Activated CD8-positive, alpha-beta T cell treated with anti-CD3 and anti-CD28 coated beads, Interleukin-2, amount 10 ng/mL, durations not matched to agents 7 days and 5 days (primary cell): ENCODE measurements around the gene ANGEL1. TPM values are rescaled to one million over a fixed set of nuclear protein-coding genes. Genes with fewer than 3 reads are reported as not detected.

Experiments
- ATAC-seq: fragments of 150-1000 bp; cut with Tn5 transposase; one replicate; pipeline ENCODE4 v1.10.0; 2021; ENCODE audit warnings: moderate library complexity
- CTCF ChIA-PET: fragments of 350-600 bp; sonication (Branson Sonifier 250); formaldehyde crosslinking; loops from one replicate; lab custom pipeline; 2021; ENCODE audit warnings: antibody characterized with exemption; lab: Charles Lee
- POLR2A ChIA-PET: fragments of 350-600 bp; sonication (Branson Sonifier 250); formaldehyde crosslinking; loops from one replicate; lab custom pipeline; 2021; ENCODE audit warnings: antibody characterized with exemption; lab: Charles Lee
- DNase-seq: peaks from one replicate; pipeline ENCODE4 v3.0.0-alpha.2; 2020
- H3K27ac Mint-ChIP-seq: one replicate; pipeline ENCODE4 v1.8.0; 2021; ENCODE audit warnings: mild to moderate bottlenecking, mixed read lengths
- H3K27me3 Mint-ChIP-seq: one replicate; pipeline ENCODE4 v1.8.0; 2021; ENCODE audit warnings: low read depth, mixed read lengths
- H3K36me3 Mint-ChIP-seq: one replicate; pipeline ENCODE4 v1.8.0; 2021; ENCODE audit warnings: low read depth, mixed read lengths
- H3K4me1 Mint-ChIP-seq: one replicate; pipeline ENCODE4 v1.8.0; 2021; ENCODE audit warnings: low read depth, mixed read lengths
- H3K4me3 Mint-ChIP-seq: one replicate; pipeline ENCODE4 v1.8.0; 2021; ENCODE audit warnings: mild to moderate bottlenecking, mixed read lengths
- H3K9me3 Mint-ChIP-seq: one replicate; pipeline ENCODE4 v1.8.0; 2022; ENCODE audit warnings: mixed read lengths; ENCODE audit not compliant: insufficient read depth
- total RNA-seq, 2 experiments: library from RNA; stranded (reverse); gene quantifications; one replicate each; pipeline ENCODE4 v1.2.3, GENCODE V29; 2021

ANGEL1 gene
- total RNA-seq, 2 experiments from 2014 or later: 11.5 to 13.7 TPM

DNA sequence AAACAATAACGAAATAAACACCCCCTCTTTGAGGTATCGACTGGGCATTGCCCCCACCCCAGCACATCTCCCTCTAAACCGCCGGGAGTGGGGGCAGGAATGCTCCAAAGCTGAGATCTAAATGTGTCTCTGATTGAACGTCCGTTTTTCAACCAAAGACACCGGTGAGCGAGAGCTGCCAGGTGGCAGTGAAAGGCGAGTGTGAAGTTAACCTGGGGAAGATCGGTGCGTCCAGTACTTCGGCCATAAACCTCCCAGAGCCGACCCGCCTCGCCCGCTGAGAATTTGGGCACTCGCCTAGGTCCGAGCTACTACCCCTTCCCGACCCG is 625 bp downstream of the ANGEL1 start:
- POLR2A ChIA-PET: interaction anchor here (0.6 to 1.6 kb wide), 9 partner anchors 9 to 509 kb away, joined by 3 to 5 read pairs (median 3); partner anchors contain the start of genes GSTZ1, POMT2 and VASH1
- Mint-ChIP-seq H3K4me1 (peaks cover 21% of the 10 kb centered on the region), H3K36me3 (peaks cover 6% of the 10 kb centered on the region), H3K27me3 (no peaks in the 10 kb centered on the region), H3K27ac (peak overlapping the region; percentile 85), H3K4me3 (peak overlapping the region; percentile 90), H3K9me3 (no peaks in the 10 kb centered on the region)
- CTCF ChIA-PET: interaction anchor here (1.1 to 4.4 kb wide), 9 partner anchors 10 to 283 kb away, joined by 3 to 70 read pairs (median 10); no protein-coding TSS in a partner anchor
- DNase-seq (no peak), ATAC-seq (peak; percentile 2)

DNA sequence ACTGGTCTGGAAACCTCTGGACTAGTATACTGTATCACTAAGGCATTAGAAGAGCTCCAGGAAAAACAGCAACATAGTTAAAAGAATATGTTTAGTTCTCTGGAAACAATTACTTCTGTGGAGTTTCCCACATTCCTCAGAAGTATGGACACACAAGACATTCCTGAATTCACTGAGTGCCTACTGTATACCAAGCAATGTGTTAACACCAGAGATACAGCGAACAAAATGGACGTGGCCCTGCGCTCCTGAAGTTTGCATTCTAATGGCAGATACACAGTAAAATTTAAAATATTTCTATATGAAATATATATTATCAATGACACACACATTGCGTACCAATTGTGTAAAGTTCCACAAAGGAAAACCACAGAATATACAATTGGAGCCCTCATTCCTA is 1.1 kb downstream of the ANGEL1 start:
- DNase-seq (no peak), ATAC-seq (no peak)
- H3K27ac Mint-ChIP-seq: peak overlapping the region; percentile 4
- no peaks in the 10 kb centered on the region for H3K27me3 Mint-ChIP-seq
- POLR2A ChIA-PET: interaction anchor here (0.6 to 1.6 kb wide), 4 partner anchors 8 to 286 kb away, joined by 3 read pairs; no protein-coding TSS in a partner anchor
- CTCF ChIA-PET: interaction anchor here (0.6 to 4.4 kb wide), 23 partner anchors 9 to 458 kb away, joined by 3 to 70 read pairs (median 4); no protein-coding TSS in a partner anchor
- peaks cover 7% of the 10 kb centered on the region for H3K36me3 Mint-ChIP-seq
- peaks cover 21% of the 10 kb centered on the region for H3K4me1 Mint-ChIP-seq
- H3K9me3 Mint-ChIP-seq: no peaks in the 10 kb centered on the region
- H3K4me3 Mint-ChIP-seq: peak overlapping the region; percentile 90

DNA sequence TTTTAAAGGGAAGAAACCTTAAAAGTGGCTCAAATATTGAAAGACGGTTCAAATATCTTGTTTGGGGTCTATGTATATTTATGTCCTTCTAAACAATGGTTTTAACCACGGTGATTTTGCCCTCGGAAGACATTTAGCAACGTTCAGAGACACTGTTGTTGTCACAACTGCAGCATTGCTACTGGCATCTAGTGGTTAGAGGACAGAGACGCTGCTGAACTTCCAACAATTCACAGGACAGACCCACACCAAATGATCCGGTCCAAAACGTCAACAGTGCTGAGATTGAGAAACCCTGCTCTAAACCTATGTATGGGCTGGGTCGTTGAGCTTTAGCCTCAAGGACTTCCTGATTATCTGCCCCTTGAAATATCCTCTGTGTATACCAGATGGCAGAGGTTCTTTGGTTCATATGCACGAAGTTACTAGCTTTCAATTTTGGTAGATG is 1.7 kb downstream of the ANGEL1 start:
- CTCF ChIA-PET: interaction anchor here (0.6 to 4.4 kb wide), 23 partner anchors 9 to 457 kb away, joined by 3 to 70 read pairs (median 4); no protein-coding TSS in a partner anchor
- peak overlapping the region; percentile 90 for H3K4me3 Mint-ChIP-seq

DNA sequence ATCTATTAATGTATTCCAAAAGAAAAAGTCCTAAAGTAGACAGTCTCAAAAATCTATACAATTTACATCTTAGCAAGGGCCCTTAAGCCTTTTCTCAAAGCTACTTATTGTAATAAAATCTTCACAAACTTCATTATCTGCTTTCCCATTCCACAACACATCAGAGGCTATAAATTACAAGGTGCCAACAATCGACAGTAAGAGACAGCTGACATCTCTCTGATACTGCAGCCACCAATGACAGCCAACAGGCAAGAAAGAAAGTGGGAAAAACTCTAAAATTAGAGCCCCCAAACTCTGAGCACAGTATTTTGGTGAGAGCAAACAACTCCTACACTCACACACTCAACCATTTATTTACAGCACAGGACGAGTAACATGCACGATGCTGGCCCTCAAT is 2.2 kb downstream of the ANGEL1 start:
- ATAC-seq (no peak), DNase-seq (no peak)
- Mint-ChIP-seq H3K36me3 (peaks cover 7% of the 10 kb centered on the region), H3K9me3 (no peaks in the 10 kb centered on the region), H3K4me3 (peak overlapping the region; percentile 90), H3K27ac (peak overlapping the region; percentile 4), H3K4me1 (peaks cover 21% of the 10 kb centered on the region), H3K27me3 (no peaks in the 10 kb centered on the region)
- POLR2A ChIA-PET: no interaction called here
- CTCF ChIA-PET: interaction anchor here (0.8 to 4.4 kb wide), 17 partner anchors 8 to 285 kb away, joined by 3 to 70 read pairs (median 6); no protein-coding TSS in a partner anchor

More for the DNA sequence above, 1.7 kb downstream of the ANGEL1 start:
- ATAC-seq (peak; percentile 22), DNase-seq (peak; percentile 49)
- POLR2A ChIA-PET: interaction anchor here (1.6 kb wide), 1 partner anchor 286 kb away, joined by 3 read pairs; no protein-coding TSS in a partner anchor
- Mint-ChIP-seq H3K27me3 (no peaks in the 10 kb centered on the region), H3K36me3 (peaks cover 7% of the 10 kb centered on the region), H3K9me3 (no peaks in the 10 kb centered on the region), H3K4me1 (peaks cover 21% of the 10 kb centered on the region), H3K27ac (peak overlapping the region; percentile 4)

DNA sequence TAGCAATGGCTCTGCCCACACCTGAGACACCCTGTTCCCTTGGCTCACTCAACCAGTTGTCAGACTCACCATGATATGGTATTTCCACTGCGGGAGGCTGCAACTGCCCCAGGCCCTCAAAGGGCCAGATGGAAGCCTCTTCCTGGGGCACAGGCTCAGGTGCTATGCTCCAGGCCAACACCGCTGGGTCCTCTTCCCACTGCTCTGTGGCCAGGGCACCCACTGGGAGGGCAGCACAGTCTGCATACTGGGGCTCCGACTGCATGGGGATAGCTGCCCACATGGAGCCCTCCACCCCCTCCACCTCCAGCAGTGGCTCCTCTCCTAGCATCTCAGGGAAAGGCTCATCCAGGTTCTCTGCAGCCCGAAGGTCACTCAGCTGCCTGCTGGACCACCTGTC is 3.7 kb downstream of the ANGEL1 start:
- ATAC-seq (no peak), DNase-seq (no peak)
- ChIA-PET CTCF (interaction anchor here (4.4 kb wide), 1 partner anchor 99 kb away, joined by 70 read pairs; no protein-coding TSS in a partner anchor), POLR2A (no interaction called here)
- Mint-ChIP-seq H3K36me3 (peaks cover 14% of the 10 kb centered on the region), H3K4me3 (no peak overlapping the region), H3K27ac (no peak overlapping the region), H3K4me1 (peaks cover 21% of the 10 kb centered on the region), H3K9me3 (no peaks in the 10 kb centered on the region), H3K27me3 (no peaks in the 10 kb centered on the region)

DNA sequence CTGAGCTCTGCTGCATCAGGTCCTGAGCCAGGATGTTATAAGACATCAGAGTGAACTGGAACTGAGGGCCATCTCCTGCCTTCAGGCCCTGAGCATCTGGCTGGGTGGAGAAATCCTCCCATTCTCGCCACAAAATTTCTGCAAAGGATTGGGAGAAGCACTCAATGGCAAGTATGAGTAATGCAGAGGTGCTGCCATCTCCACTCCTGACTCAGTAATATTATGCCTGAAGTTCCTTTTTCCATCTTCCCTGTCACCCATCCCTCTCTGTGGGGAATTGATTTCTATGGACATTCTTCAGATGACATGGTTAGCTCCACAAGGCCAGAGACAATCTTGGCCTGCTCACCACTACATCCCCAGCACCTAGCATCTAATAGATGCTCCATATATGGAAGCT is 4.7 kb downstream of the ANGEL1 start:
- Mint-ChIP-seq H3K4me3 (no peak overlapping the region), H3K27ac (no peak overlapping the region), H3K36me3 (peaks cover 23% of the 10 kb centered on the region), H3K9me3 (no peaks in the 10 kb centered on the region), H3K4me1 (peaks cover 18% of the 10 kb centered on the region), H3K27me3 (no peaks in the 10 kb centered on the region)
- no peak for ATAC-seq
- ChIA-PET CTCF (interaction anchor here (0.9 to 1.4 kb wide), 3 partner anchors 21 to 98 kb away, joined by 3 to 5 read pairs (median 4); no protein-coding TSS in a partner anchor), POLR2A (interaction anchor here (0.6 kb wide), 1 partner anchor 29 kb away, joined by 3 read pairs; no protein-coding TSS in a partner anchor)
- DNase-seq: no peak

DNA sequence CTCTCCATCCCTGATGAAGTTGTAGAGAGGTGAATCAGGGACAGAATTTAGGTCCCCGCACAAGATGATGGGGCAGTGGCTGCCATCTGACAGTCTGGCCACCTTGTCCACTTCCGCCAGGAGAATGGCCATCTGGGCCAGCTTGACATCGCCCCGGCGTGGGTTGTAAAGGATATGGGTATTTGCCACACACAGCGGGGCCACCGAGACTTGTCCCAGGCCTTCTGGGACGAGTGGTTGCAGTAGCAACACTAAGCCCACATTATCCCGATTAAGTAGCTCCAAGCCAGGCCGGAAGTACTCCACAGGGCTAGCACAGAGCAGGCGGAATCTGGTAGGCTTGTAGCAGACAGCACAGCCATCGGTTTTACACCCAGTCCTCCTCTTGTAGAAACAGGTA is 6.2 kb downstream of the ANGEL1 start:
- ATAC-seq (no peak), DNase-seq (no peak)
- Mint-ChIP-seq H3K4me1 (peaks cover 11% of the 10 kb centered on the region), H3K27ac (no peak overlapping the region), H3K27me3 (no peaks in the 10 kb centered on the region), H3K9me3 (no peaks in the 10 kb centered on the region), H3K36me3 (peaks cover 31% of the 10 kb centered on the region), H3K4me3 (no peak overlapping the region)
- ChIA-PET POLR2A (interaction anchor here (0.6 kb wide), 1 partner anchor 1210 kb away, joined by 3 read pairs; no protein-coding TSS in a partner anchor), CTCF (interaction anchor here (0.8 to 1.9 kb wide), 5 partner anchors 19 to 96 kb away, joined by 3 to 6 read pairs (median 3); no protein-coding TSS in a partner anchor)

DNA sequence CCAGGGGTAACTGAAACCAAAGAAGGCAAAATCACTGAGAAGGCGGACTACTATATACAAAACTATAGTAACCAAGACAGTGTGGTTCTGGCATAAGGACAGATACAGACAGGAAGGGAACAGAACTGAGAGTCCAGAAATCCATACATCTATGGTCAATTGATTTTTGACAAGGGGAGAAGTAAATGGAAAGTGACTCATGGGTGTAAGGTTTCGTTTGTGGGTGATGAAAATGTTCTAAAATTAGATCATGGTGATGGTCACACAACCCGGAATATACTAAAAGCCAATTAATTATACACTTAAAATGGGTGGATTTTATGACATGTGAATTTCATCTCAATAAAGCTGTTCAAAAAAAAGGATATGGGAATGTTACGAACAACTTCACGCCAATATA is 18.7 kb downstream of the ANGEL1 start:
- Mint-ChIP-seq H3K36me3 (peaks cover 26% of the 10 kb centered on the region), H3K27me3 (no peaks in the 10 kb centered on the region), H3K4me3 (no peak overlapping the region), H3K4me1 (no peaks in the 10 kb centered on the region), H3K9me3 (no peaks in the 10 kb centered on the region), H3K27ac (no peak overlapping the region)
- CTCF ChIA-PET: no interaction called here
- DNase-seq (no peak), ATAC-seq (no peak)
- POLR2A ChIA-PET: interaction anchor here (1.2 kb wide), 1 partner anchor 12 kb away, joined by 3 read pairs; no protein-coding TSS in a partner anchor

DNA sequence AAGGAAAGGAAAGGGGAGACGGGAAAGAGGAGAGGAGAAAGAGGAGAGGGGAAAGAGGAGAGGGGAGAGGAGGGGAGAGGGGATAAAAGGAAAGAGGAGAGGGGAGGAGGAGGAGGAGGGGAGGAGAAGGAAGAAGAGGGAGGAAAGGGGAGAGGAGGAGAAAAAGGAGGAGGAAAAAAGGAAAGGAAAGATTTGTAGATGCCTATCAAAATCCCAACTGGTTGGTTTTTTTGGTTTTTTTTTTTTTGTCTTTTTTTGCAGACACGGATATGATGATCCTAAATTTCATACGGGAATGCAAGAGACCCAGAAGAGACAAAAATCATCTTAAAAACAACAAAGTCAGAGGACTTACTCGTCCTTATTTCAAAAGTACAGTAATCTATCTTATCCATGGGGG is 19.4 kb downstream of the ANGEL1 start:
- no peaks in the 10 kb centered on the region for H3K4me1 Mint-ChIP-seq
- no peak for DNase-seq
- ChIA-PET CTCF (no interaction called here), POLR2A (no interaction called here)
- ATAC-seq: no peak
- no peak overlapping the region for H3K27ac Mint-ChIP-seq
- peaks cover 29% of the 10 kb centered on the region for H3K36me3 Mint-ChIP-seq
- H3K4me3 Mint-ChIP-seq: no peak overlapping the region
- H3K27me3 Mint-ChIP-seq: no peaks in the 10 kb centered on the region
- H3K9me3 Mint-ChIP-seq: no peaks in the 10 kb centered on the region

DNA sequence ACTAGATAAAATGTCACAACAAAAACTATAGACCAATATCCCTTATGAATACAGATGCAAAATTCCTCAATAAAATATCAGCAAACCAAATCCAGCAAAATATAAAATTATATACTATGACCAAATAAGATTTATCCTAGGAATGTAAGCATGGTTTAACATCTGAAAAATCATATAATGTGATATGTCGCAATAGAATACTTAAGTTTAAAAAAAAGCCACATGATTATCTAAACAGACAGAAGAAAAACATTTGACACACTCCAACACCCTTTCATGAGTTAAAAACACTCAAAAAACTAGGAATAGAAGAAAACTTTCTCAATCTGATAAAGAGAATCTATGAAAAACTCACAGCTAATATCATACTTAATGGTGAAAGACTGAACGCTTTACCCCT is 20.3 kb downstream of the ANGEL1 start:
- ATAC-seq (no peak), DNase-seq (no peak)
- H3K27me3 Mint-ChIP-seq: no peaks in the 10 kb centered on the region
- no peaks in the 10 kb centered on the region for H3K9me3 Mint-ChIP-seq
- ChIA-PET CTCF (no interaction called here), POLR2A (no interaction called here)
- no peak overlapping the region for H3K27ac Mint-ChIP-seq
- H3K4me1 Mint-ChIP-seq: no peaks in the 10 kb centered on the region
- peaks cover 25% of the 10 kb centered on the region for H3K36me3 Mint-ChIP-seq
- H3K4me3 Mint-ChIP-seq: no peak overlapping the region

DNA sequence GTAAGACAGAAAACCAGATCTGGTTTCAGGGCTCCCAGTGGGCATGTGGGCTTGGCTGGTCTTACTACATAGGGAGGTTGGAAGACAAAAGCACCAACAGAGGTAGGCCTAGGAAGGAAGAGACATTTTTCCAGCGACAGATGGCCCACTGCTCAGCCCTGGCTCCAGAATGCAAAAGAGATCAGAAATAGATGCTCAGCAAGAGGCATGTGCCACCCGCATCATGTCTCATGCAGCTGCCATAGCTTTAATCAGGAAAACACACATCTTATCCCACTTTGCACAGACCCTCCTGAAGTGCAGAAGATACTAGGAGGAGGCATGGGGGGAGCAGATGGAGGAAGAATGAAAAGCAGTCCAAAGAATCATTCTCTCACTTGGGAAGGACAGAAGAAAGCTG is 26.1 kb downstream of the ANGEL1 start:
- no peaks in the 10 kb centered on the region for H3K27me3 Mint-ChIP-seq
- H3K36me3 Mint-ChIP-seq: peaks cover 18% of the 10 kb centered on the region
- peaks cover 34% of the 10 kb centered on the region for H3K4me1 Mint-ChIP-seq
- DNase-seq: no peak
- CTCF ChIA-PET: interaction anchor here (0.9 to 8.9 kb wide), 3 partner anchors 21 to 78 kb away, joined by 4 to 104 read pairs (median 6); no protein-coding TSS in a partner anchor
- H3K9me3 Mint-ChIP-seq: no peaks in the 10 kb centered on the region
- POLR2A ChIA-PET: no interaction called here
- no peak overlapping the region for H3K4me3 Mint-ChIP-seq
- no peak for ATAC-seq
- H3K27ac Mint-ChIP-seq: no peak overlapping the region

DNA sequence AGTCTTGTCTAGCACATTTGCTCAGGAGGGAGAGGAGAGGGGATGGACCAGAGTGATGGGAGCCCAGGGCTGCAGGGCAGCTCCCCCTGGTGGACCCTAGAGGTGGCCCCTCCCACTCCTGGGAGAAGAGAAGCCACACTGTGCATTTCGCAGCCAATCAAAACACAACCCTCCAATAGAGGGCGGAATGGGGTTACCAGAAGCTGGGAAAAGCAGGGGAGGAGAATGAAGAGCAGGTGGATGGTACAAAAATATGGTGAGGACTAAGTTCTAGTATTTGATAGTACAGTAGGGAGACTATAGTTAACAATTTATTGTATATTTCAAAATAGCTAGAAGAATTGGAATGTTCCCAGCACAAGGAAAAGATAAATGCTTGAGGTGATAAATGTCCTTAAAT is 27.8 kb downstream of the ANGEL1 start:
- ATAC-seq (peak; percentile 81), DNase-seq (peak; percentile 68)
- ChIA-PET CTCF (interaction anchor here (0.8 to 8.9 kb wide), 22 partner anchors 9 to 539 kb away, joined by 3 to 104 read pairs (median 4); partner anchors contain the start of gene ANGEL1), POLR2A (no interaction called here)
- Mint-ChIP-seq H3K4me1 (peaks cover 50% of the 10 kb centered on the region), H3K4me3 (no peak overlapping the region), H3K36me3 (peaks cover 8% of the 10 kb centered on the region), H3K9me3 (no peaks in the 10 kb centered on the region), H3K27ac (no peak overlapping the region), H3K27me3 (no peaks in the 10 kb centered on the region)
